Muscle of leg (tissue), 11 donors: ENCODE measurements around the gene MLLT3. TPM values are rescaled to one million over a fixed set of nuclear protein-coding genes. Genes with fewer than 3 reads are reported as not detected.

ENCODE experiments used
- DNase-seq: peaks from one replicate; pipeline ENCODE4 v3.0.0; 2013
- H3K27ac ChIP-seq: one replicate; pipeline ENCODE4 v1.5.1; 2013; ENCODE audit warnings: mild to moderate bottlenecking, low read length, control low read depth
- H3K27me3 ChIP-seq: one replicate; pipeline ENCODE4 v1.6.1; 2013; ENCODE audit warnings: low read length; ENCODE audit not compliant: control insufficient read depth, insufficient read depth
- H3K36me3 ChIP-seq: one replicate; pipeline ENCODE4 v1.6.1; 2013; ENCODE audit warnings: low read length; ENCODE audit not compliant: control insufficient read depth, insufficient read depth
- H3K4me1 ChIP-seq: one replicate; pipeline ENCODE4 v1.6.1; 2013; ENCODE audit warnings: low read length; ENCODE audit not compliant: control insufficient read depth, insufficient read depth
- H3K4me3 ChIP-seq: one replicate; pipeline ENCODE4 v1.5.1; 2013; ENCODE audit warnings: low read length, control low read depth
- H3K9me3 ChIP-seq: replicated peaks from 2 replicates; pipeline ENCODE4 v1.6.1; 2013; ENCODE audit warnings: low read depth, low read length; ENCODE audit not compliant: control insufficient read depth
- WGBS: methylation state at CpG from one replicate; pipeline ENCODE4 v1.1.5; 2013; ENCODE audit warnings: missing lambda C conversion rate; ENCODE audit not compliant: insufficient coverage; 5-methylcytosine and 5-hydroxymethylcytosine counted together
- polyA plus RNA-seq, 8 donors: library from polyadenylated mRNA; unstranded; fragments of 120-200 nt; gene quantifications; one replicate each; pipeline versions ENCODE4 v1.2.1 to v1.2.3, GENCODE V29; 2013; ENCODE audit warnings: inconsistent platforms in 1 of 8, low replicate concordance in 1 of 8; ENCODE audit not compliant: insufficient read length in 8 of 8, insufficient read depth in 1 of 8
- total RNA-seq: library from RNA; stranded (reverse); fragments of 120-200 nt; gene quantifications from one replicate; pipeline ENCODE4 v1.2.4, GENCODE V29; 2013

MLLT3 gene
- total and polyA plus RNA-seq, 9 donors, result 61.9 to 101 (median 84.5) TPM

- no CpG with 5 or more reads among the region's 2 CpGs for WGBS
- no peak for DNase-seq
- Histone ChIP-seq H3K27ac (no peak overlapping the region), H3K4me3 (no peak overlapping the region), H3K9me3 (no peaks in the 10 kb centered on the region), H3K27me3 (no peaks in the 10 kb centered on the region), H3K4me1 (peaks cover 8% of the 10 kb centered on the region), H3K36me3 (no peaks in the 10 kb centered on the region)
Measured at GRCh38 chr9:20562051-20562450, 60.2 kb downstream of the MLLT3 start.

- WGBS, result 57% methylated on average over 1 of the region's 3 CpGs
- Histone ChIP-seq H3K36me3 (no peaks in the 10 kb centered on the region), H3K4me1 (peaks cover 10% of the 10 kb centered on the region), H3K27ac (no peak overlapping the region), H3K27me3 (no peaks in the 10 kb centered on the region), H3K4me3 (no peak overlapping the region), H3K9me3 (no peaks in the 10 kb centered on the region)
- no peak for DNase-seq
Measured at GRCh38 chr9:20561531-20561930, 60.8 kb downstream of the MLLT3 start.

- no peak overlapping the region for H3K27ac ChIP-seq
- no CpG with 5 or more reads among the region's 1 CpG for WGBS
- H3K27me3 ChIP-seq, result no peaks in the 10 kb centered on the region
- DNase-seq, result no peak
- no peaks in the 10 kb centered on the region for H3K36me3 ChIP-seq
- H3K9me3 ChIP-seq, result no peaks in the 10 kb centered on the region
- peaks cover 10% of the 10 kb centered on the region for H3K4me1 ChIP-seq
- H3K4me3 ChIP-seq, result no peak overlapping the region
Measured at GRCh38 chr9:20559231-20559890, 62.9 kb downstream of the MLLT3 start.

GRCh38 chr9:20558566-20559016 is 63.7 kb downstream of the MLLT3 start:
- peak; percentile 57 for DNase-seq
- WGBS, result 33% methylated on average over 1 of the region's 2 CpGs
- Histone ChIP-seq H3K9me3 (no peaks in the 10 kb centered on the region), H3K27me3 (no peaks in the 10 kb centered on the region), H3K27ac (no peak overlapping the region), H3K4me1 (peaks cover 10% of the 10 kb centered on the region), H3K36me3 (no peaks in the 10 kb centered on the region), H3K4me3 (no peak overlapping the region)

GRCh38 chr9:20557890-20558565 is 64.3 kb downstream of the MLLT3 start:
- peaks cover 10% of the 10 kb centered on the region for H3K4me1 ChIP-seq
- no peaks in the 10 kb centered on the region for H3K27me3 ChIP-seq
- no peak overlapping the region for H3K27ac ChIP-seq
- no peak overlapping the region for H3K4me3 ChIP-seq
- no peaks in the 10 kb centered on the region for H3K9me3 ChIP-seq
- H3K36me3 ChIP-seq, result no peaks in the 10 kb centered on the region
- WGBS, result 20% methylated on average over 1 of the region's 5 CpGs
- peak; percentile 36 for DNase-seq

GRCh38 chr9:20557285-20557684 is 65.0 kb downstream of the MLLT3 start:
- Histone ChIP-seq H3K4me1 (peaks cover 10% of the 10 kb centered on the region), H3K9me3 (no peaks in the 10 kb centered on the region), H3K36me3 (no peaks in the 10 kb centered on the region), H3K4me3 (no peak overlapping the region), H3K27ac (no peak overlapping the region), H3K27me3 (no peaks in the 10 kb centered on the region)
- no peak for DNase-seq
- WGBS, result 100% methylated on average over 1 of the region's 1 CpG

- 71% methylated on average over 1 of the region's 1 CpG for WGBS
- DNase-seq, result no peak
- peaks cover 7% of the 10 kb centered on the region for H3K4me1 ChIP-seq
- no peaks in the 10 kb centered on the region for H3K27me3 ChIP-seq
- H3K4me3 ChIP-seq, result no peak overlapping the region
- H3K36me3 ChIP-seq, result no peaks in the 10 kb centered on the region
- no peak overlapping the region for H3K27ac ChIP-seq
- no peaks in the 10 kb centered on the region for H3K9me3 ChIP-seq
Measured at GRCh38 chr9:20553558-20554149, 68.6 kb downstream of the MLLT3 start.

- DNase-seq, result no peak
- Histone ChIP-seq H3K27me3 (no peaks in the 10 kb centered on the region), H3K27ac (no peak overlapping the region), H3K4me1 (peaks cover 2% of the 10 kb centered on the region), H3K4me3 (no peak overlapping the region), H3K9me3 (no peaks in the 10 kb centered on the region), H3K36me3 (no peaks in the 10 kb centered on the region)
- WGBS, result no CpG with 5 or more reads among the region's 3 CpGs
Measured at GRCh38 chr9:20552874-20553557, 69.3 kb downstream of the MLLT3 start.

- Histone ChIP-seq H3K4me1 (no peaks in the 10 kb centered on the region), H3K27me3 (no peaks in the 10 kb centered on the region), H3K27ac (no peak overlapping the region), H3K4me3 (no peak overlapping the region), H3K36me3 (no peaks in the 10 kb centered on the region), H3K9me3 (no peaks in the 10 kb centered on the region)
- DNase-seq, result no peak
- WGBS, result no CpG with 5 or more reads among the region's 5 CpGs
Measured at GRCh38 chr9:20551835-20552234, 70.5 kb downstream of the MLLT3 start.

GRCh38 chr9:20551236-20551635 is 71.1 kb downstream of the MLLT3 start:
- no peaks in the 10 kb centered on the region for H3K27me3 ChIP-seq
- no peaks in the 10 kb centered on the region for H3K4me1 ChIP-seq
- no peaks in the 10 kb centered on the region for H3K9me3 ChIP-seq
- H3K36me3 ChIP-seq, result no peaks in the 10 kb centered on the region
- no peak overlapping the region for H3K4me3 ChIP-seq
- DNase-seq, result no peak
- H3K27ac ChIP-seq, result no peak overlapping the region
